ENCODE results near the gene FSTL5.
"Not testable (repeated sequence)": the region's sequence is repeated elsewhere in the genome, so short reads cannot be mapped to it uniquely, and the experiment has no call there.

Gene FSTL5

GRCh38 chr4:162103908-162104307, 59.9 kb downstream of the FSTL5 start:
- not testable (repeated sequence) for DNase-seq (ENCODE audit: low read depth)

- DNase-seq (ENCODE audit: low read depth) = no peak
Observed at GRCh38 chr4:162102713-162103112, 61.1 kb downstream of the FSTL5 start.

- no peak for DNase-seq (ENCODE audit: low read depth)
Observed at GRCh38 chr4:162101337-162101736, 62.5 kb downstream of the FSTL5 start.

GRCh38 chr4:162075726-162076125, 88.1 kb downstream of the FSTL5 start:
- no peak for DNase-seq (ENCODE audit: low read depth)

GRCh38 chr4:162061214-162061613, 102.6 kb downstream of the FSTL5 start:
- no peak for DNase-seq (ENCODE audit: low read depth)

GRCh38 chr4:162059656-162060055, 104.1 kb downstream of the FSTL5 start:
- no peak for DNase-seq (ENCODE audit: low read depth)

GRCh38 chr4:162056990-162057389, 106.8 kb downstream of the FSTL5 start:
- DNase-seq (ENCODE audit: low read depth) = no peak

GRCh38 chr4:162046135-162046534, 117.7 kb downstream of the FSTL5 start:
- DNase-seq (ENCODE audit: low read depth) = no peak

GRCh38 chr4:162038112-162038511, 125.7 kb downstream of the FSTL5 start:
- no peak for DNase-seq (ENCODE audit: low read depth)

- DNase-seq (ENCODE audit: low read depth) = no peak
Observed at GRCh38 chr4:162017863-162018262, 145.9 kb downstream of the FSTL5 start.

- no peak for DNase-seq (ENCODE audit: low read depth)
Observed at GRCh38 chr4:162016991-162017390, 146.8 kb downstream of the FSTL5 start.

GRCh38 chr4:162016219-162016618, 147.6 kb downstream of the FSTL5 start:
- DNase-seq (ENCODE audit: low read depth) = no peak

- no peak for DNase-seq (ENCODE audit: low read depth)
Observed at GRCh38 chr4:162015090-162015489, 148.7 kb downstream of the FSTL5 start.

- no peak for DNase-seq (ENCODE audit: low read depth)
Observed at GRCh38 chr4:162011089-162011488, 152.7 kb downstream of the FSTL5 start.

- DNase-seq (ENCODE audit: low read depth) = no peak
Observed at GRCh38 chr4:162010362-162010761, 153.4 kb downstream of the FSTL5 start.

- DNase-seq (ENCODE audit: low read depth) = no peak
Observed at GRCh38 chr4:161992317-161992716, 171.5 kb downstream of the FSTL5 start.

- no peak for DNase-seq (ENCODE audit: low read depth)
Observed at GRCh38 chr4:161991811-161992210, 172.0 kb downstream of the FSTL5 start.

GRCh38 chr4:161990721-161991120, 173.1 kb downstream of the FSTL5 start:
- no peak for DNase-seq (ENCODE audit: low read depth)

- DNase-seq (ENCODE audit: low read depth) = no peak
Observed at GRCh38 chr4:161988946-161989345, 174.9 kb downstream of the FSTL5 start.

- DNase-seq (ENCODE audit: low read depth) = no peak
Observed at GRCh38 chr4:161987611-161988010, 176.2 kb downstream of the FSTL5 start.

- DNase-seq (ENCODE audit: low read depth) = no peak
Observed at GRCh38 chr4:161952382-161952781, 211.4 kb downstream of the FSTL5 start.

GRCh38 chr4:161949946-161950725, 213.7 kb downstream of the FSTL5 start:
- no peak for DNase-seq (ENCODE audit: low read depth)

GRCh38 chr4:161948026-161948770, 215.6 kb downstream of the FSTL5 start:
- no peak for DNase-seq (ENCODE audit: low read depth)
